ENCODE data around the gene UBL4B. TPM values are rescaled to one million over a fixed set of nuclear protein-coding genes. Genes with fewer than 3 reads are reported as not detected.

The UBL4B gene
- total RNA-seq, 1 experiment from 2014 or later, result not detected

DNA sequence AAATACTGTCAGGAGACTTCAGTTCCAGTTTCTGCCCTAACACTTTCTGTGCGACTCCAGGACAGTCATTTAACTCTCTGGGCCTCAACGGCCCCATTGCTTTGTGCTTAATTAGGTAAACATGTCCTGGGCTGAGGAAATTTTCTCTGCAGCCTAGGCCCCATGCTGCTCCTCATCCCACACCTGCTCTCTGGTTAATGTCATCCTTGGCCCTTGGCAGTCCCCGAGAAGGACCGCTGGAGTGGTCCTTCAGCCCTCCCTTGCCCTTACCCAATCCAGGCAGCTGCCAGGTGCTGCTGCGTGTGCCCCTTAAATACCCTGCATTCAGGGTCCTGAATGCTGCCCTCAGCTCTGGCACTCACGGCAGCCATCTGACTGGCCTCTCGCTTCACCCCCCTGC lies 18.7 kb downstream of the UBL4B start:
- H3K23me2 ChIP-seq (ENCODE audit: insufficient read length, low read depth, low read length, poor library complexity, severe bottlenecking), result no peaks in the 10 kb centered on the region
- H2BK15ac ChIP-seq (ENCODE audit: low read depth, low read length), result no peak overlapping the region
- no peak overlapping the region for H3K56ac ChIP-seq (ENCODE audit: insufficient read length, low read depth, low read length)

More for the DNA sequence above, 18.7 kb downstream of the UBL4B start:
- H2BK12ac ChIP-seq (ENCODE audit: insufficient read length, low read depth, low read length), result no peak overlapping the region
- Mint-ChIP-seq H3K27me3 (ENCODE audit: low read depth) (peaks cover 55% of the 10 kb centered on the region), H3K4me3 (no peak overlapping the region; a peak in 1 of 5 replicates), H3K36me3 (ENCODE audit: insufficient read depth in 1 of 3, low read depth in 3 of 3) (no peaks in the 10 kb centered on the region), H3K27ac (no peak overlapping the region), H3K9me3 (no peaks in the 10 kb centered on the region), H3K4me1 (peaks cover 16 to 26% of the 10 kb centered on the region in 2 experiments)
- H3K9ac ChIP-seq (ENCODE audit: extremely low read depth, insufficient read length, low read length), result no peak overlapping the region
- H3K27me3 ChIP-seq (ENCODE audit: insufficient read depth, low read length), result peaks cover 7% of the 10 kb centered on the region; the same call in 1 of the 2 replicates
- no peak overlapping the region for H3K27ac ChIP-seq (ENCODE audit: insufficient read length, low read depth, low read length)
- H3K4ac ChIP-seq (ENCODE audit: low read depth, low read length), result no peak overlapping the region
- no peaks in the 10 kb centered on the region for H3K9me3 ChIP-seq (ENCODE audit: control insufficient read depth, low read depth, low read length)
- H2BK5ac ChIP-seq (ENCODE audit: insufficient read length, low read length), result no peak overlapping the region
- H3K79me2 ChIP-seq (ENCODE audit: insufficient read depth, low read length), result no peaks in the 10 kb centered on the region; the same call in 1 of the 2 replicates
- no peak overlapping the region for H3K23ac ChIP-seq (ENCODE audit: insufficient read length, low read depth, low read length)
- no peak overlapping the region for H4K8ac ChIP-seq (replicated peaks; ENCODE audit: insufficient read length, low read depth, low read length)
- H3K14ac ChIP-seq (ENCODE audit: insufficient read depth, low read length), result no peak overlapping the region
- no CpG with 5 or more reads among the region's 7 CpGs for WGBS (ENCODE audit: extremely low coverage, insufficient read length, low lambda C conversion rate)
- H2AK5ac ChIP-seq (ENCODE audit: insufficient read length, low read length), result no peak overlapping the region
- H4K20me1 ChIP-seq (ENCODE audit: control insufficient read depth, insufficient read depth, insufficient read length), result no peaks in the 10 kb centered on the region
- no peak overlapping the region for H2BK120ac ChIP-seq (ENCODE audit: low read depth, low read length, poor library complexity, severe bottlenecking)
- no peak overlapping the region for H3T11ph ChIP-seq (ENCODE audit: low read length)
- no peaks in the 10 kb centered on the region for H3K79me1 ChIP-seq (ENCODE audit: insufficient read depth, low read depth, low read length, poor library complexity, severe bottlenecking)
- no peak overlapping the region for H3K4me2 ChIP-seq (ENCODE audit: insufficient read depth, insufficient read length, low read length)
- H3K18ac ChIP-seq (ENCODE audit: insufficient read length, low read depth, low read length), result no peak overlapping the region
- no peak for DNase-seq
- no peak for TF ChIP-seq CTCF (conservative IDR thresholded peaks at IDR 0.05)
- no peak overlapping the region for H4K5ac ChIP-seq (ENCODE audit: insufficient read length, low read depth, low read length)
- no peak overlapping the region for H2AFZ ChIP-seq (ENCODE audit: low read length)
- no peak overlapping the region for H4K91ac ChIP-seq (ENCODE audit: insufficient read length, low read depth, low read length)
- no peak overlapping the region for H2BK20ac ChIP-seq (ENCODE audit: low read depth, low read length, poor library complexity, severe bottlenecking)
- no peaks in the 10 kb centered on the region; the same call in 1 of the 2 replicates for H3K4me1 ChIP-seq (ENCODE audit: insufficient read depth, low read length)
